ENCODE measurements around the gene NUTF2. TPM values are rescaled to one million over a fixed set of nuclear protein-coding genes. Genes with fewer than 3 reads are reported as not detected.
"Not testable (repeated sequence)": the region's sequence is repeated elsewhere in the genome, so short reads cannot be mapped to it uniquely, and the experiment has no call there.

Gene NUTF2
- total RNA-seq, 2 donors from 2014 or later, result 58.3 to 108 TPM

DNA sequence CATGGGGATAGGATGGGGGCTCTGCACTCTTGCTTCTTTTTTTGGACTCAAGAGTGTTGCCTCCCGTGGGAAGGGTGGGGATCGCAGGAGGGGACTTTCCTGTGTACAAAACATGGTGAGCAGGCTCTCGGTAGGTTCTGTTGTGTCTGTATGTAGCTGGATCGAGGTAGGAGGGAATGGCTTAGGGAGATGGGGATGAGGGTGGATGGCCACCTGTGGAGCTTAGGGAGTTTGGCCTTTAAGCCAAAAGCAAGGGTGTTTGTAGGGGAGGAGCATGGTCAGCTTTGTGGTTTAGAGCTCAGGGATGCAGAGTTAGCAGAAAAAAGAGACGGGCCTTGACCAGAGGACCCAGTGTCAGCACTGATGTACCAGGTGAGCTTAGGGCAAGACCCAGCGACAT is 15.1 kb downstream of the NUTF2 start:
- DNase-seq, result no peak
- no peak overlapping the region for H3K4me3 ChIP-seq
- no peaks in the 10 kb centered on the region for H3K36me3 ChIP-seq
- H3K4me1 ChIP-seq, result peaks cover 17% of the 10 kb centered on the region
- intact Hi-C loops (cut with DNase I), result loop anchor here (10.0 kb wide), 1 partner anchor 47 kb away; no protein-coding TSS in a partner anchor
- no peak overlapping the region for H3K9ac ChIP-seq (ENCODE audit: low read depth in 2 of 2, low read length in 2 of 2)
- H3K27me3 ChIP-seq, result no peaks in the 10 kb centered on the region
- H3K9me3 ChIP-seq, result no peaks in the 10 kb centered on the region
- no peak overlapping the region for H3K27ac ChIP-seq
- TF ChIP-seq, protein P1, sequence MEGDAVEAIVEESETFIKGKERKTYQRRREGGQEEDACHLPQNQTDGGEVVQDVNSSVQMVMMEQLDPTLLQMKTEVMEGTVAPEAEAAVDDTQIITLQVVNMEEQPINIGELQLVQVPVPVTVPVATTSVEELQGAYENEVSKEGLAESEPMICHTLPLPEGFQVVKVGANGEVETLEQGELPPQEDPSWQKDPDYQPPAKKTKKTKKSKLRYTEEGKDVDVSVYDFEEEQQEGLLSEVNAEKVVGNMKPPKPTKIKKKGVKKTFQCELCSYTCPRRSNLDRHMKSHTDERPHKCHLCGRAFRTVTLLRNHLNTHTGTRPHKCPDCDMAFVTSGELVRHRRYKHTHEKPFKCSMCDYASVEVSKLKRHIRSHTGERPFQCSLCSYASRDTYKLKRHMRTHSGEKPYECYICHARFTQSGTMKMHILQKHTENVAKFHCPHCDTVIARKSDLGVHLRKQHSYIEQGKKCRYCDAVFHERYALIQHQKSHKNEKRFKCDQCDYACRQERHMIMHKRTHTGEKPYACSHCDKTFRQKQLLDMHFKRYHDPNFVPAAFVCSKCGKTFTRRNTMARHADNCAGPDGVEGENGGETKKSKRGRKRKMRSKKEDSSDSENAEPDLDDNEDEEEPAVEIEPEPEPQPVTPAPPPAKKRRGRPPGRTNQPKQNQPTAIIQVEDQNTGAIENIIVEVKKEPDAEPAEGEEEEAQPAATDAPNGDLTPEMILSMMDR (IDR thresholded peaks at IDR 0.05), result no peak

GRCh38 chr16:67862623-67863583 is 16.2 kb downstream of the NUTF2 start:
- DNase-seq, result no peak
- intact Hi-C loops (cut with DNase I), result loop anchor here (10.0 kb wide), 1 partner anchor 48 kb away; no protein-coding TSS in a partner anchor
- H3K36me3 ChIP-seq, result no peaks in the 10 kb centered on the region
- H3K27me3 ChIP-seq, result no peaks in the 10 kb centered on the region
- H3K9me3 ChIP-seq, result no peaks in the 10 kb centered on the region
- TF ChIP-seq, protein P1 (IDR thresholded peaks at IDR 0.05), result no peak
- no peak overlapping the region for H3K4me3 ChIP-seq
- H3K9ac ChIP-seq (ENCODE audit: low read depth in 2 of 2, low read length in 2 of 2), result no peak overlapping the region
- no peak overlapping the region for H3K27ac ChIP-seq
- peaks cover 8% of the 10 kb centered on the region for H3K4me1 ChIP-seq

- H3K36me3 ChIP-seq, result not testable (repeated sequence)
- intact Hi-C loops (cut with DNase I), result loop anchor here (10.0 kb wide), 1 partner anchor 49 kb away; no protein-coding TSS in a partner anchor
Observed at GRCh38 chr16:67864044-67864443, 17.3 kb downstream of the NUTF2 start.

GRCh38 chr16:67864594-67864993 is 17.9 kb downstream of the NUTF2 start:
- Histone ChIP-seq H3K9me3 (no peaks in the 10 kb centered on the region), H3K4me3 (no peak overlapping the region), H3K4me1 (no peaks in the 10 kb centered on the region), H3K27ac (no peak overlapping the region), H3K27me3 (no peaks in the 10 kb centered on the region), H3K36me3 (no peaks in the 10 kb centered on the region), H3K9ac (ENCODE audit: low read depth in 2 of 2, low read length in 2 of 2) (no peak overlapping the region)
- intact Hi-C loops (cut with DNase I), result loop anchor here (10.0 kb wide), 1 partner anchor 50 kb away; no protein-coding TSS in a partner anchor
- DNase-seq, result no peak
- TF ChIP-seq, protein P1 (IDR thresholded peaks at IDR 0.05), result no peak

More at GRCh38 chr16:67864044-67864443, 17.3 kb downstream of the NUTF2 start:
- not testable (repeated sequence) for H3K27ac ChIP-seq; DNase-seq; H3K4me1 ChIP-seq; H3K9me3 ChIP-seq; H3K9ac ChIP-seq (ENCODE audit: low read depth in 2 of 2, low read length in 2 of 2); H3K27me3 ChIP-seq; H3K4me3 ChIP-seq

DNA sequence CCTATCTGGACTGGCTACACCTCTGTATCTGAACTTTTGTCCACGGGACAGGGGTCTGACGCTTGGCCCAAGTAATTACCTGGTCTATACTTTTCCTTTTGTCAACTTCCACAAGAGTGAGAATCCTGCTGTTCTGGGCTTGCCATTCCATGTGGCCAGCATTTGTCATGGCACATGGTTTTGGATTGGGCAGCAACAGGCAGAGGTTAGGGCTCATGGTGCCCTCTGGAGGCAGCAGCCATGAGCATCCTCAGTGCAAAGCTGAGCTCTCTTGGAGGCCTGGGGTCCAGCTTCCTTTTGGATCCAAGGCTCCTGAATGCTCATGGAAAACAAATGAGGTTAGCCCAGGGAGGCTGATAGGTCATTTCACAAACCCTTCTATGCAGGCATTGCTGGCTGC is 18.6 kb downstream of the NUTF2 start:
- Histone ChIP-seq H3K4me1 (no peaks in the 10 kb centered on the region), H3K9me3 (no peaks in the 10 kb centered on the region), H3K27me3 (no peaks in the 10 kb centered on the region), H3K36me3 (no peaks in the 10 kb centered on the region), H3K27ac (no peak overlapping the region), H3K4me3 (no peak overlapping the region), H3K9ac (ENCODE audit: low read depth in 2 of 2, low read length in 2 of 2) (no peak overlapping the region)
- DNase-seq, result no peak
- intact Hi-C loops (cut with DNase I), result loop anchor here (10.0 kb wide), 1 partner anchor 51 kb away; no protein-coding TSS in a partner anchor
- TF ChIP-seq, protein P1 (IDR thresholded peaks at IDR 0.05), result peak; percentile 23

Measured in colonic mucosa (tissue), 4 donors.